CD4-positive, alpha-beta T cell treated with Interleukin-4 for 4 hours (primary cell): ENCODE data around the gene NDE1.
"Not testable (repeated sequence)": the region's sequence is repeated elsewhere in the genome, so short reads cannot be mapped to it uniquely, and the experiment has no call there.

Experiments
- DNase-seq: peaks from one replicate; pipeline ENCODE4 v3.0.0-alpha.2; 2020

The NDE1 gene

DNA sequence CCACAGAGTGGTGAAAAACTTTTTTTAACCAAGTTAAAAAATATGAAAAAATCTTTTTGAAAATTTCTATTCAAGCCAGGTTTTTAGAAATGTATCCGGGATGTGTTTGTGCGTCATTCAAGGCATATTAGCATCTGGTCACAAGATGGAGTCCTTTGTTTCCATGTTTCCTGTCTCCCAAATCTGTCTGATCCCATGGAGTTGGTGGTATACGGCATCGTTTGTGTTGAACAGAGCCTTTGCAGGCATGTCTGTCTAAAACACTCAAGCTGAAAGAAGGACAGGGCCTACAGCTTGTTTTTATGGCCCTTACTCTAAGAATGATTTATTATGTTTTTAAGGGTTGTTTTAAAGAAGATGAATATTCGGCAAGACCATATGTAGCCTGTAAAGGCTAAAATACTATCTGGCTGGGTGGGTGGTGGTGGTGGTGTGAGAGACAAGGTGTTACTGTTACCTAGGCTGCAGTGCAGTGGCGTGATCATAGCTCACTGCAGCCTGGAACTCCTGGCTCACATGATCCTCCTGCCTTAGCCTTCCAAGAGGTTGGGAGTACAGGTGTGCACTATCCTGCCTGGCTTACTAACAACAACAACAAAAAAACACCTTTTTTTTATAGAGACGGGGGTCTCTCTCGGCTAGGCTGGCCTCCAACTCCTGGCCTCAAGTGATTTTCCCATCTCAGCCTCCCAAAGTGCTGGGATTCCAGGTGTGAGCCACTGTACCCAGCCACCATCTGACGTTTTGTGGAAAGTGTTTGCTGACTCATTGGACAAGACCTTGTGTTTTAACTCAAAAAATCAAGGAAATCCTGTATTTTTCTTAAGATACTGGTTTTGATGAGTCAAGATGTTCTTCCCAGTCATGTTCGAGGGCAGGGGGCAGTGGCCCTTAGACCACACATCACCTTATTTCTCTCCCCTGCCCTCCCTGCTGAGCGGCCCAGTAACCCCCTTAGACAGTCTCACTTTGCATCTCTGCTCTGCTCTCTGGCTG is 52.2 kb downstream of the NDE1 start:
- no peak for DNase-seq

DNA sequence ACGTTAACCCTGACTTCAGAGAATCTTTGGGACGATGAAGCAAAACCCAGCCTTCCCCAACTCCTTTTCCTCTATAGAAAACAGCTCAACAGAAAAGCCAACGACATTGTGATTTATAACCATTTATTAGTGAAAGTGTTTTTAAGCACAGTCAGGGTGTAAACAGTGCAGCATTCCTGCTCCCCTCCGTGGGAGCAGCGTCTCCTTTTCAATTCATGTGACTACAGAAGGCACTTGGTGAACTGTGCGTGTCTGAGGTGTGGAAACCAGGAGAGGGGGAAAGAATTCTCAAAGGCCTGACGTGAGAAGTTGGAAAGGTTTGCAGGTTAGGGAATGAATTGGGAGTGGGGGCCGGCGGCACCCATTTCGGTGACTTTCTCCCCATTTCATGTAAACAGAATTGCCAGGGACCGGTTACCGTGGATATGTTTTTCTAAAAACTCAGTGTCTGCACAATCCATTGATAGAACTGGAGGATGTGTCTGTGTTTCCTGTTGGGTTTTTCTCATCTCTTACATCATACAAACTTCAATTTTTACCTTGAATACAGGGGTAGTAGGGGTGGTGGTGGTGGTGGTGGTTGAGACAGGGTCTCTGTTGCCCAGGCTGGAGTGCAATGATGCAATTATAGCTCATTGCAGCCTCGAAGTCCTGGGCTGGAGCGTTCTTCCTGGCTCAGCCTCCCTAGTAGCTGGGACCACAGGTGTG is 53.1 kb downstream of the NDE1 start:
- no peak for DNase-seq

DNA sequence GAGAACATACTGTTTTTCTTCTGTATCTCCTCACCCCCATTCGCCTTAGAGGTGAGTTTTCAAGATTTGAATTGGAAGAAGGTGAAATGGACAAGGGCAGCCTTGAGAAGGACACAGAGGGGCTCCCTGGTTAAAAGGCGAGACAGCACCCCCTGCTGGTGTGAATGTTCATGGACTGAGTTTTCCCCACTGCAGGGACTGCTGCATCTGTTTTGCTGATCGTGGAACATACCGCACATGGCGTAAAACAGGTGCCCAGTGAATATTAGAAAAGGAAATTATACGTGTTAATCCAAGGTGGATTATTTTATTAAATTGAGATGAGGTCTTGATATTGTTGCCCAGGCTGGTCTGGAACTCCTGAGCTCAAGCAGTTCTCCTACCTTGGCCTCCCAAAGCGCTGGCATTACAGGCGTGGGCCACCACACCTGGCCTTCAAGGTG is 54.5 kb downstream of the NDE1 start:
- DNase-seq, result peak; percentile 70

DNA sequence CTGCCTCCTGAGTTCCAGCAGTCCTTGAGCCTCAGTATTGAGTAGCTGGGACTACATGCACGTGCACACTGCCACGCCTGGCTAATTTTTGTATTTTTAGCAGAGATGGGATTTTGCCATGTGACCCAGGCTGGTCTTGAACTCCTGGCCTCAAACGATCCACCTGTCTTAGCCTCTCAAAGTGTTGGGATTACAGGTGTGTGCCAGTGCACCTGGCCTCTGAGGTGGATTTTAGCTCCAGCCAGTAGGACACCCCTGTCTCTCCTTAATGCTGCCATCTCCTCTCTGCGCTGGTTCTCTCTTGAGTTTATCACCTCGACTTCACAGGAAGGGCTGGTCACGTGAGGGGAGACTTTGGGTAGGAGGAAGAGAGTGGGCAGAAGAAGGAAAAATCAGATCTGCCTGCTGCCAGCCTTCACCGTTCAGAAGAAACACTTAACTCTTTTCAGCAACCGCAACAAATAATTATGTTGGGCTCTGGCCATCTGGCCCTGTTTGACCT is 55.1 kb downstream of the NDE1 start:
- DNase-seq, result no peak

DNA sequence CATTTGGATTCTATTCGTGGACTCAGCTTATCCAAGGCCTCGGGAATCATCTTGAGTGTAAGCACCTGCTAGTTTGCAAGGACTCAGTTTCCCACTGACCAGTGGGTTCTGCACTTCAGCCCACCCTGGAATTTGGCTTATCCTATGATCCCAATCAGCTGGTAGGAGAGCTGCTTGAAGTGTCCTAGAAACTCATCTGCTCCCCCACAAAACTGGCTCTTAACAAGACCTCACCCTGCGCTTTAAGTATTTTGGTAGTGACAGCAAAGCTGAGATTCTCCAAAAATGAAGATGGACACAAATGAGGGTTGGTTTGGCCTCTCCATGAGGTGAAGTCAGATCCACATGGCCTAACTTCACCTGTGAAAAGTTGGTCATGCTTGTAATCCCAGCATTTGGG is 57.3 kb downstream of the NDE1 start:
- DNase-seq, result no peak

DNA sequence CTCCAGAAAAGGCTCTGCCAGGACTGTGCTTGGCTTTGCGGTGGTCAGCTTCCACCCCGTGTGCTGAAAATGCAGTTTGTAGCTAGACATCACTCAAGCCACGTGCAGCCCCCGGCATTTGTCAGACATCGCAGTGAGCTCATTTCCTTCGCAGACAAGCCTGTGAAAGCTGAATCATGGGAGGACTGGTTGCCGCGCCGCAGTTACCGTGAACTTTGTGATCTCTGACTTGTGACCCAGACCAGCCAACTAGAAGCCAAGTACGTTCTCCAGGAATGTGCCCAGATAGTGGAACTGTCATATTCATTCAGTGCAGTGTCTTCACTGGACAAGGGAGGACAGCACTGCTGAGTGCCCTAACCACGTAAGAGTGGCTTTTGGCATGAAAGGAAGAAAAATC is 58.1 kb downstream of the NDE1 start:
- no peak for DNase-seq

DNA sequence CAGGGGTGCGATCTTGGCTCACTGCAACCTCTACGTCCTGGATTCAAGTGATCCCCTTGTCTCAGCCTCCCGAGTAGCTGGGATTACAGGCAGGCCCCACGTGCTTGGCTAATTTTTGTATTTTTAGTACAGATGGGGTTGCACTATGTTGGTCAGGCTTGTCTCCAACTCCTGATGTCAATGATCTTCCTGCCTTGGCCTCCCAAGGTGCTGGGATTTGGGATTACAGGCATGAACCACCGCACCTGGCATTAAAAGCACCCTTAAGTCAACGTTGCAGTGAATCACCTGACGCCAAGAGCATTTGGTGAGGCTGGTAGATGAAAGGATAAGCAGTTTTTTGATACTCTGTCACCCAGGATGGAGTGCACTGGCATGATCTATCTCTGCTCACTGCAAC is 59.0 kb downstream of the NDE1 start:
- DNase-seq, result no peak

DNA sequence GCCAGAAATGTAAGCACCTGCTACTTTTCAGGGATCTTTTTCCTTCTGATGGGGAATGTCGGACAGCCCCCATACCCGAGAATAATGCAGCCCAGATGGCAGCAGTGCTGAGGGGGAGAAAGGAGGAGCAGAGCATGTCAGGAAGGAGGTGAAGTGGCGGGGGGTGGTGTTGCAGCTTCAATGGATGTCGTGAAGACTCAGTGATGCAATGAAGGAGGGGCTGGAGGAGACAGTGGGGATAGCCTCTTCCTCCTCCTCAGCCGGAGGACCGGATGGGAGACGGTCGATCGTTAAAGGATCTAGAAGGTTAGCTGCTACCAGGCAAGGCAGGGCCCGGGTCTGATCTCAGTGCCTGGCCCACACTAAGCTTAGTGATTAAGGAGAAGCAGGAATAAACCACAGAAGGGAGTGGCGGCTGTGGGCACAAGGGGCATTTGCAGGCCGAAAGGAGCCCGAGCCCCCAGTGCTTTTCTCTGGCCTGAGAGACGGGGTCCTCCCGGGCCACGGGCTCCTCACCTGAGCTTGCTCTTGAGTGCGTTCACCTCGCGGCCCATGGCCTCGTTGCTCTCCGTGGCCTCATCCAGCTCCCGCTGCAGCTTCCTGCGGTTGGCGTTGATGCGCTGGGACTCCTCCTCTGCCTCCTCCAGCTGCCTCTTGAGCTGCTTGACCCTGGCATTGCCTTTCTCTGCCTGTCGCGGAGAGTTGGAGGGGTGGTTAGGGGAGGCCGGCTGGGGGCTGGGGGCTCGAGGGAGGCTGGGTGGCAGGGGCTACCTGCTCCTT is 64.5 kb downstream of the NDE1 start:
- DNase-seq, result no peak

DNA sequence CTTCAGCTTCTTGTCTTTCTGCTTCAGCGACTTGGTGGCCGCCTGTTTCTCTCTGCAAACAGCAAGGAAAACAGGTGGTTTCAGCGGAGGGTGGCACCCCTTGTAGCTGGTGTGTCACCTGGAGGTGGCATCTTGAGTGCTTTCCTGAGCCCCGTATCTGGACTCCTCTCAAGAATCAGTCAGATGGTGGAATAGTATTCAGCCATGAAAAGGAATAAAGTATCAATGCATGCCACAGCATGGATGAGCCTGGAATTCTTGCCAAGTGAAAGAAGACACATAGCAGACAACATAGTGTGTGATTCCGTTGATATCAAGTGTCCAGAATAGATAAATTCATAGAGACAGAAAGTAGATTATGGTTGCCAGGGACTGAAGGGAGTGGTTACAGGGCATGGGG is 65.2 kb downstream of the NDE1 start:
- DNase-seq, result no peak

DNA sequence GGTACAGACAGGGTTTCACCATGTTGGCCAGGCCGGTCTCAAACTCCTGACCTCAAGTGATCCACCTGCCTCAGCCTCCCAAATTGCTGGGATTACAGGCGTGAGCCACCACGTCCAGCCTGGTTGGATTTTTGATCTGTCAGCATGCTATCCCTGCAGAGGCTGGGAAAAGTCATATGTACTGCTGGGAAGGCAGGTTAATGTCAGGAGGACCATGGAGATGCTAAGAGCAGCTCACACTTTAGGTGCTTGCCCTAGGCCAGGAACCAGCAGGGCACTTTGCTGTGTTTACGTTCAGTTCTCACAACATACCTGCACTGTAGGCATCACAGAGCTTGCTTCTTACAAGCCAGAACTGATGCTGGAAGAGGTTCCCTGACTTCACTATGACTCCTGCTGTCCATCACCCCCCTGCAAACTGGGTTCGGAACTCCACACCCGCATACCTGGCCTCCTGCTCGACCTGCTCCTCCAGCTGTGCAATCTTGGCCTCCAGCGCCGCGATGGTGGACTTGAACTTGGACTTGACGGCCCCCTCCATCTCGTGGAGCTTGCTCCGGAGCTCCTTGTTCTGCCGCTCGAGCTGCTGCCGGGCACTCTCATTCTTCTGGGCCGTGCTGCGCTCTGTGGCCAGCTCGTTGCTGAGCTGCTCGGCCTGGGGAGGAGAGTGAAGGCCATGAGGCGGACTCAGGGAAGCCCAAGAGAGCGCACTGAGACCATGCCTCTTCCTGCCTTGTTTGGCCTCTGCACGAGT is 66.8 kb downstream of the NDE1 start:
- DNase-seq, result no peak

DNA sequence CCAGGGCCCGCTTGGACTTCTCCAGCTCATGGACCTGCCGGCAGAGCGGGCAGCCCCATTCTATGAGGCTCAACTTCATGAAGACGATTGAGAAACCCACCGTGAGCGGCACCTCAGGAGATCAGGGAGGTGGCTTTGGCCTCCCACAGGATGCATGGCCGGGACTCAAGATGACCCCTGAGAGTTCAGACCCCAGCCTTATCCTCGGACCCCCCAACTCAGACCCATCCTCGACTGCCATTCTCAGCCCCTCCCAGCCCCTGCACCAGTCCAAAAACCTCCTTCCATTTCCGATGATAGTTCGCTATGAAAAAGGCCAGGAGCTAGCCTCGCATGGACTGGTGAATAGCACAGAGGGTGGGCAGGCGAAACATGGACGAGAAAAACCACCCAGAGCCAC is 71.0 kb downstream of the NDE1 start:
- DNase-seq, result no peak

DNA sequence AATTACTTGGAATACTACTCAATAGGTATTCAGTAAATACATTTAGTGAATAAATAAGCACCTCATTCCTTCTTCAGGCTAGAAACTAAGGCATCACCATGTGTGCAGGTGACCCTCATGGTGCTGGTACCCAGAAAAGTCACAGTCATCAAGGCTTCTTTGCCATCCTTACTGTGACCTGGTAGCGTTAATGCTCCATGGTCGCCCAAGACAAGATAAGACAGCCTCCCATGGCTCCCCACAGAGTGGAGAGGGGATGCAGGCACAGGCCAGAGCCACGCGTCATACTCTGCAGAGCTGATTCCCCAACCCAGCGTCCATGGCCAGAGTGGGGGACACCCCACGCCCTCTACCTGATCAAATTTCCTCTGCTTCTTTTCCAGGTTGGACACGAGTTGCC is 73.8 kb downstream of the NDE1 start:
- DNase-seq, result no peak

DNA sequence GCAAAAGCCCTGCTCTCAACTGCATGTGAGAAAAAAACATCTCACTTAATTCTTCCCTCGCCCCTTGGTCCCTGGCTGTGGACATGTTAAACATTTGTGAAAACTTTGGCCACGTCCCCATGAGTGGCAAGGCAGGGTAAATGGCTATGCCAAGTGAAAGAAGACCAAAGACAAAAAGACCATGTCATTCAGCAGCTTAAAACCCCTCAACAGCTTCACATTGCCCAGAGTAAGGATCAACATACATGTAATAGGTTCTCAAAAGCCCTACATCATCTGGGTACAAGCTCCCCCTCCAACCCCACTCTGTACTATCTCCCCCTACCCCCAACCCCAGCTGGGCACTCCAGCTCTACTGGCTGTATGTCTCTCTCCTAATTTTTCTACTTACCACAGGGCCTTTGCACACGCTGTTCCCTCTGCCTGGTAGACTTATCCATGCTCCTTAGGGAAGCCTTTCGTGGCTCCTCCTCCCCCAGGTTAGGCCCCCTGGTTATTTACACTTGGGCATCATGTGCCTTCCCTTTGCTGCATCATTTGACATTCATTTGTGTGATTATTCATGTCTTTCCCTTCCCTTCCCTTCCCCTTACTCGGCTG is 75.7 kb downstream of the NDE1 start:
- DNase-seq, result no peak

DNA sequence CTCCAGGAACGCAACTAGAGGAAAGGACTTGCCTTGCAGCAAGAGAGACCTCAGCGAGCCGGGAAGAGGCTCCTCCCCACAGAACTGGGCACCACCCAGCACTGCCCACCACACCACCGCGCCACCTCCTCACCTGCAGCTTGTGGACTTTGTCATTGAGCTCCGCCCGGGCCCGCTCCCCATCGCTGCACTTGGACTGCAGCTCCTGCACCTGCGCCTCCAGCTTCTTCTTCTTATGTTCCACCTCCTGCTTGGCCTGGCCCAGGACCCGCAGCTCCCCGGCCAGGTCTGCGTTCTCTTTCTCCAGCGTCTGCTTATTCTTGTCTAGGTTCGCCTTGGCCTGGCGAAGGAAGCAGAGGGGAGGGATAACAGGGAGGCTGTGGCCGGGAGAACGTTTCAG is 76.7 kb downstream of the NDE1 start:
- DNase-seq, result no peak

DNA sequence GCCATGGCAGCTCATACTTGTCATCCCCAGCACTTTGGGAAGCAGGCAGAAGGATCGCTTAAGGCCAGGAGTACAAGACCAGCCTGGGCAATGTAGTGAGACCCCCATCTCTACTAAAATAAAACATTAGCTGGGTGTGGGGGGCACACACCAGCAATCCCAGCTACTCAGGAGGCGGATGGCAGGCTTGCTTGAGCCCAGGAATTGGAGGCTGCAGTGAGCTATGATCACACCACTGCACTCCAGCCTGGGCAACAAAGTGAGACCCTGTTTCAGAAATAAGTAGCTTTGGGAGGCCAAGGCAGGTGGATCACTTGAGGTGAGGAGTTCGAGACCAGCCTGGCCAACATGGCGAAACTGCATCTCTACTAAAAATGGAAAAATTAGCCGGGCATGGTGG is 77.7 kb downstream of the NDE1 start:
- DNase-seq, result not testable (repeated sequence)

DNA sequence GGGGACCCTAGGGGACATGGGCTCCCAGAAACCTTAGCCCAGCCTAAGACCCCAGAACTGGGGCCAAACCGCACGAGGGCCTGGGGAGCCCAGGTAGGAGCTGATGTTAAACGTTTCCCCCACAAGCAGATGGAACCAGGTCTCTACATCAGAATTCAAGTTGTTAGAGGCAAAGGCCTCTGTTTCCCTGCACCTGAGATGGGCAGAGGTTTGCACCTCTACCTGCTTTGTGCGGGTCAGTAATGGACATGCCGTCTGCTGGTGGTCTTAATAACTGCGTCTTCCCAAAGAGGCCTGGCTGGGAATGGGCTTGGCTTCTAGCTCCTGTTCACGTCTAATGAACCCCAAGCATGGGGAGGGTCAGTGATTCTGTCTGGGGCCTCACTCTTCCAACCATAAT is 79.1 kb downstream of the NDE1 start:
- DNase-seq, result no peak

DNA sequence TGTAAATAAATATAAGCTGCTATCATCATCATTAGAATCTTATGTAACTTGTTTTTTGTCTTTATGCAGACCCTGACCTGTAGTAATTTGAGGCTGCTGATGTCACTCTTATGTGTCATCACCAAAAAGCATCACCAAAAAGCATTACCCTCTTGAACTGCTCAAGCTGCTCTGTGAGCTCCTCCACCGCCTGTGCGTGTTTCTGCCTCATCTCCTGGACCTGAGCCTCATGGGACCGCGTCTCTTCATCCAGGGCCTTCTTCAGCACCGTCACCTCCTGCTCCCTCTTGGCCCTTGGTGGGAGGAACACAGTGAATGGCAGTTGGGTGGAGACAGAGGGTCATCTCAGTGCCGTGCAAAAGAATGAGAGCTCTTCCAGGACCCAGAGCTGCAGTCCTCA is 82.4 kb downstream of the NDE1 start:
- DNase-seq, result no peak

DNA sequence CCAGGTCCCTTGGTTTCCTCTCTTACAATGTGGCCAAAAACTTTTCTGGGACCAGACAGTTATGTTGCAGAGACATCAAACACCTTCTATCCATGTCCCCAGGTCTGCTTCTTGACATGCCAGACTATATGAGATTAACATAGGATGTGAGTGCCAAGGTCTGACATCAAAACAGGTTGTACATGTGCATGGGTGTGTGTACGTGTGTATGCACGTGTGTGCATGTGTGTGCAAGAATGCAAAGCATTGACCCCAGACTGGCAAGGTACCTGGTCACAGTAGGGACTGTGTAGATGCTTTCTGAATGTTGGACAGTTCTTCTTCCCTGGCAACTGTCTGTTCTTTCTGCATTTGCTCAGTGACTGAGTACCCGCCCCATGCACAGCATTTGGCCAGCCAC is 85.6 kb downstream of the NDE1 start:
- DNase-seq, result no peak

DNA sequence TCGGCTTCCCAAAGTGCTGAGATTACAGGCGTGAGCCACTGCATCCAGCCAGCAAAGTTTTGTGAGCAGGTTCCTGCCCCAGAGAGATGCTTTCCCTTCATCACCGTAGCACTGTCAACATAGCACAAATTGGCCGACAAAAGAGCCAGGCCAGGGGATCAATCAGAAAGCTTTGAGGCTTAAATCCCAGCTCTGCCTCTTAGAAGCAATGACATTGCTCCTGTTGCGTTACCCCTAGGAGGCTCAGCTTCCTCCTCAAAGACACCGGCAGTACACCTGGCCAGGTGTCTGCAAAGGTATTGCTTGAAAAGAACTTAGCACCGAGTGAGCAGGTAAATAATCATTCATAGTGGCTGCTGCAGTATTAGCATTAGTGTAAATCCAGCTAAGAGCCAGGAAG is 86.5 kb downstream of the NDE1 start:
- DNase-seq, result no peak

DNA sequence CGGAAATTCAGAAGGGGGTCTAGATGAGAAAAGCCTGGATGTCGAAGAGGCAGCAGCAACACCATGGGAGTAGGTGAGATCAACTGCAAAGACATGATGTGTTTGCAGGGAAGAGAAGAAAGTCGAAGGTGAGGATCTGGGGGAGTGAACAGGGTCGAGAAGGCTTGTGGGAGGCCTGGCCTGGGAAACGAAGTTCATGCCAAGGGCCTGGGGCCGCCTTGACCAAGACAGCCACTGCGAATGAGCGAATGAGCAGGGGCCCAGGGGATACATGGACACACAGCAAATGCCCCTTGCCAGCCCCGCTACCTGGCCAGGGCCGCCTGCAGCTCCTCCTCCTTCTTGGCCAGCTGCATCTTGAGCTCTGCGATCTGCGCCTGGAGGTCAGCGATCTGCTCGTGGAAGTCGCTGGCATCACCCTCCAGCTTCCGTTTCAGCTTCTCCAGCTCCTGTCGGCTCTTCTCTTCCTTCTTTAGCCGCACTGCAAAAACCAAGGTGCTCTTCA is 87.1 kb downstream of the NDE1 start:
- DNase-seq, result no peak

DNA sequence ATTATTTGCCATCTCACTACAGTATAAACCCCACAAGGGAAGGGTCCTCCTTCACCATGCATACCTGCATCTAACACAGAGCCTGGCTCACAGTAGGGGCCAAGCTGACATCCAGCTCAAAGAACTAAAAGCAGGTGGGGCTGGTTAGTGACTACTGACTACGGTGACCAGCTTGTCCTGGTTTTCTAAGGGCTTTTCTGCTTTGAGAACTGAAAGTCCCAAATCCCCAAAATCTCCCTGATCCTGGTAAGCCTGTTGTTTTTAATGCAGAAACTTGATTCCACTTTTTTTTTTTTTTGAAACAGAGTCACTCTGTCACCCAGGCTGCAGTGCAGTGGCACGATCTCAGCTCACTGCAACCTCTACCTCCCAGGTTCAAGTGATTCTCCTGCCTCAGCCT is 89.4 kb downstream of the NDE1 start:
- no peak for DNase-seq

DNA sequence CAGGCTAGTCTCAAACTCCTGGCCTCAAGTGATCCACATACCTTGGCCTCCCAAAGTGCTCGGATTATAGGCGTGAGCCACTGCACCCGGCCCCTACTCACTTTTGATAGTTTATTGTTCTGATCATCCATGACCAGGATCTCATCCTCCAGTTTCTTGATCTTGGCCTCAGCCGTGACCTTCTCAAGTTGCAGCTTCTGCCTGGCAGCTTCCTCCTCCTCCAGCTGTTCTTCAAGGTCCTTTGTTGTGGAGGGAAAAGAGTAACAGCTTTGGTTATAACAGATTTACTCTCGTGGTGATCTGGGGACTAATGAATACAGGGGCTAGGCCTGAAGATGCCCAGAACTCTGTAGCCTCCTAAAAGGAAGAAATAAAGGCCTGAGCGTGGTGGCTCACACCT is 89.9 kb downstream of the NDE1 start:
- DNase-seq, result no peak
